T-cell (primary cell): Measurements from ENCODE around the gene TMEM185A. TPM values are rescaled to one million over a fixed set of nuclear protein-coding genes. Genes with fewer than 3 reads are reported as not detected.
"Not testable (repeated sequence)": the region's sequence is repeated elsewhere in the genome, so short reads cannot be mapped to it uniquely, and the experiment has no call there.

Experiments
- ATAC-seq, 4 experiments: fragments of 200-7000 bp in 3 of 4; fragments of 150-1000 bp in 1 of 4; cut with Tn5 transposase; replicated peaks in 1 of 4; 1 replicate in 3 of 4; 2 replicates in 1 of 4; pipeline ENCODE4 v1.10.0; 2021; ENCODE audit warnings: moderate library complexity in 3 of 4, mild to moderate bottlenecking in 2 of 4, moderate number of reproducible peaks in 1 of 4
- CTCF ChIA-PET, 2 donors: fragments of 300-600 bp; sonication (Branson Sonifier 250); formaldehyde crosslinking; loops; one replicate each; lab custom pipeline; 2022; ENCODE audit warnings: antibody characterized with exemption in 2 of 2; lab: Charles Lee
- POLR2A ChIA-PET, 2 donors: fragments of 300-600 bp; sonication (Branson Sonifier 250); formaldehyde crosslinking; loops; one replicate each; lab custom pipeline; 2022; ENCODE audit warnings: antibody characterized with exemption in 2 of 2; lab: Charles Lee
- DNase-seq, 35 experiments: peaks; one replicate each; pipeline versions ENCODE4 v3.0.0 to v3.0.0-alpha.2; 2013 to 2023
- H3K27ac ChIP-seq: one replicate; pipeline ENCODE4 v1.5.1; 2013; ENCODE audit warnings: low read length
- H3K27me3 ChIP-seq, 2 experiments: replicated peaks in 1 of 2; 1 replicate in 1 of 2; 2 replicates in 1 of 2; pipeline versions ENCODE4 v1.6.1 to v1.7.0; 2013; ENCODE audit warnings: low read length in 1 of 2, mixed read lengths in 1 of 2; ENCODE audit not compliant: control insufficient read depth in 2 of 2, insufficient read depth in 2 of 2; ENCODE audit errors: extremely low read depth in 1 of 2
- H3K36me3 ChIP-seq, 2 donors: 1 replicate in 1 of 2; 2 replicates in 1 of 2; pipeline versions ENCODE4 v1.6.1 to v1.7.0; 2013; ENCODE audit warnings: low read length in 1 of 2; ENCODE audit not compliant: control insufficient read depth in 2 of 2, insufficient read depth in 1 of 2; ENCODE audit errors: extremely low read depth in 1 of 2
- H3K4me1 ChIP-seq, 2 experiments: 1 replicate in 1 of 2; 2 replicates in 1 of 2; pipeline versions ENCODE4 v1.6.1 to v1.7.0; 2013; ENCODE audit warnings: low read length in 2 of 2, mixed read lengths in 1 of 2; ENCODE audit not compliant: insufficient read depth in 2 of 2, control insufficient read depth in 1 of 2; ENCODE audit errors: extremely low read depth in 1 of 2
- H3K4me3 ChIP-seq, 2 donors: 1 replicate in 1 of 2; 2 replicates in 1 of 2; pipeline versions ENCODE4 v1.5.1 to v1.7.0; 2013; ENCODE audit warnings: mild to moderate bottlenecking in 2 of 2, low read length in 1 of 2, moderate library complexity in 1 of 2; ENCODE audit not compliant: control insufficient read depth in 1 of 2; ENCODE audit errors: extremely low read depth in 1 of 2
- H3K9me3 ChIP-seq: 2 replicates; pipeline ENCODE4 v1.7.0; 2013
- H3K27ac Mint-ChIP-seq, 2 donors: one replicate each; pipeline ENCODE4 v1.8.0; 2020 to 2021; ENCODE audit warnings: mild to moderate bottlenecking in 2 of 2, mixed read lengths in 2 of 2
- H3K27me3 Mint-ChIP-seq, 2 donors: one replicate each; pipeline ENCODE4 v1.8.0; 2021 to 2022; ENCODE audit warnings: mixed read lengths in 2 of 2
- H3K36me3 Mint-ChIP-seq: one replicate; pipeline ENCODE4 v1.8.0; 2021; ENCODE audit warnings: mixed read lengths
- H3K4me1 Mint-ChIP-seq, 3 donors: one replicate each; pipeline ENCODE4 v1.8.0; 2020 to 2022; ENCODE audit warnings: mixed read lengths in 3 of 3, mild to moderate bottlenecking in 1 of 3
- H3K4me3 Mint-ChIP-seq, 3 donors: one replicate each; pipeline ENCODE4 v1.8.0; 2020 to 2022; ENCODE audit warnings: mild to moderate bottlenecking in 3 of 3, mixed read lengths in 3 of 3, moderate library complexity in 3 of 3
- H3K9me3 Mint-ChIP-seq, 3 donors: one replicate each; pipeline ENCODE4 v1.8.0; 2020 to 2022; ENCODE audit warnings: mixed read lengths in 3 of 3
- WGBS: methylation state at CpG from one replicate; pipeline ENCODE4 v1.1.5; 2013; ENCODE audit warnings: missing lambda C conversion rate; ENCODE audit not compliant: insufficient coverage; 5-methylcytosine and 5-hydroxymethylcytosine counted together
- total RNA-seq, 35 experiments: library from RNA in 6 of 35; stranded (reverse) in 6 of 35; fragments of 120-200 nt in 1 of 35; gene quantifications; one replicate each; pipeline versions ENCODE4 v1.2.1 to v1.2.4 and lab custom pipeline; 2013 to 2026

Gene TMEM185A
- total RNA-seq, 5 donors from 2014 or later (not counting 1 experiment from before 2014, with no cell fraction given): 13.8 to 26.5 (median 25.6) TPM

DNA sequence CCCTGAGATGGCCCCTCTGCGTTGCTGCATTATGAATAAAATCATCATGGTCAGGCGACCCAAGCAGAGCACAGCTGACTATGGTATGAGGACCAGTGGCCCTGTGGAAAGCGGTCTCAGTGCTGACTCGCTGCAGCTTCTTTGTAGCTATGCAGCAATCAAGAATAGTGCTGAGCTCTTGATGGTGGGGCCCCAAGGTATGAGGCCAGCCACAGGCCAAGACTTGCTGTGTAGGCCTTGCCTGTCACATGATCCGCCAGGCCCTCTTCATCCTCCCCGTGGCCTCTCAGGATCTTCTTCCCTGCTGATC lies 79.7 kb downstream of the TMEM185A start:
- H3K27ac ChIP-seq, DNase-seq, ATAC-seq, H3K9me3 ChIP-seq, H3K4me1 Mint-ChIP-seq, H3K4me1 ChIP-seq, H3K27me3 ChIP-seq, H3K9me3 Mint-ChIP-seq, H3K4me3 ChIP-seq, H3K4me3 Mint-ChIP-seq, POLR2A ChIA-PET, H3K36me3 ChIP-seq, H3K27me3 Mint-ChIP-seq, CTCF ChIA-PET, H3K36me3 Mint-ChIP-seq, H3K27ac Mint-ChIP-seq: not testable (repeated sequence)
- no CpG with 5 or more reads among the region's 6 CpGs for WGBS

GRCh38 chrX:149551245-149551938 lies 80.2 kb downstream of the TMEM185A start:
- CTCF ChIA-PET, H3K4me3 ChIP-seq, H3K9me3 ChIP-seq, H3K36me3 Mint-ChIP-seq, H3K4me1 Mint-ChIP-seq, H3K4me1 ChIP-seq, H3K36me3 ChIP-seq, POLR2A ChIA-PET, H3K27ac Mint-ChIP-seq, H3K27me3 ChIP-seq, H3K9me3 Mint-ChIP-seq, ATAC-seq, H3K4me3 Mint-ChIP-seq, DNase-seq, H3K27me3 Mint-ChIP-seq, H3K27ac ChIP-seq: not testable (repeated sequence)
- no CpG with 5 or more reads among the region's 4 CpGs for WGBS

DNA sequence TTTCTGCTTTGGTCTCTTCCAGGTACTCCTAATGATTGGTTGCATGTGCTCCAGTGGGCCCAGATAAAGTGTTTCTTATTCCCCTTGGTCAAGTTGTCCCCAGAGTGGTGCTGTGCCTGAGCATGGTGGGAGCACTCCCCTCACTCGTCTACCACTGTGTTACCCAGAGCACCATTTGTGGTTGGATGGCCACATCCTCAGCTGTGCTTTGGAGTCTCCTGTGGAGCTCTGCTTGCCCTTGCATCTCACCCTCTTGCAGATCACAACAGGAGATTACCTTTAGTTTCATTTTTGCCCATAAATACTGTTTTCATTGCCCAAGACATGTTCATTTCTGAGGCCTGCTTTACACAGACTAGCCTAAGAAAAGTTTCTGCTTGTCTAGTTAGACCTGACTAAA lies 81.1 kb downstream of the TMEM185A start:
- H3K36me3 ChIP-seq, DNase-seq, CTCF ChIA-PET, H3K4me1 Mint-ChIP-seq, H3K4me3 Mint-ChIP-seq, H3K36me3 Mint-ChIP-seq, POLR2A ChIA-PET, H3K27me3 ChIP-seq, H3K9me3 Mint-ChIP-seq, H3K4me3 ChIP-seq, H3K27ac ChIP-seq, H3K4me1 ChIP-seq, H3K27me3 Mint-ChIP-seq, H3K9me3 ChIP-seq, H3K27ac Mint-ChIP-seq: not testable (repeated sequence)
- whole genome bisulfite sequencing: no CpG with 5 or more reads among the region's 1 CpG
- ATAC-seq: peak in 2 of 4 experiments; percentile 27 to 52

- CTCF ChIA-PET, H3K4me1 Mint-ChIP-seq, H3K27ac ChIP-seq, H3K4me3 Mint-ChIP-seq, H3K9me3 ChIP-seq, H3K27ac Mint-ChIP-seq, H3K36me3 Mint-ChIP-seq, POLR2A ChIA-PET, H3K36me3 ChIP-seq, H3K27me3 Mint-ChIP-seq, H3K9me3 Mint-ChIP-seq, DNase-seq, H3K4me3 ChIP-seq, H3K4me1 ChIP-seq, ATAC-seq, H3K27me3 ChIP-seq: not testable (repeated sequence)
- WGBS: no CpG with 5 or more reads among the region's 6 CpGs
Observed at GRCh38 chrX:149549701-149550100, 81.9 kb downstream of the TMEM185A start, which contains the start of gene HSFX3. Gene HSFX3, minus strand, starts transcription at chrX:149549924. Its CDS starts 72 bp downstream, at chrX:149549852.

DNA sequence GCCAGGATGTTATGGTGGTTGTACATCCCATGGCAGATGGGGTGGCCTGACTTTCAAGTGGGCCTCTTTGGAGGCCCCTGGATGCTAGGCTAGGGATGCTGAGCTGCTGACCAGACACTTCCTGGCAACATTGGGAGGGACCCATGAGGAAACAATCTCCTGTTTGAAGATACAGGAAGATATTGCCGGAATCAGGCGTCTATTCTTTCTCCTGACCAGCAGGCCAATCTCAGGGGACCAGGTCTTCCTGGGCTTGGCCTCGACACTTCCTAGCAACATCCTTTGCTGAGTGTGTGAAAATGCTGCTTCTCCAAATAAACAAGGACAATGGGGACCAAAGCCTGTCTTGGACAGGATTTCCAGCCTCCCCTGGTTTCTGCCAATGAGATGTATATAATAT lies 83.8 kb downstream of the TMEM185A start:
- WGBS: no CpG with 5 or more reads among the region's 3 CpGs
- H3K27ac ChIP-seq, POLR2A ChIA-PET, H3K4me3 ChIP-seq, ATAC-seq, H3K36me3 Mint-ChIP-seq, H3K36me3 ChIP-seq, H3K4me3 Mint-ChIP-seq, H3K9me3 Mint-ChIP-seq, DNase-seq, H3K4me1 ChIP-seq, H3K4me1 Mint-ChIP-seq, H3K27me3 ChIP-seq, H3K27me3 Mint-ChIP-seq, H3K9me3 ChIP-seq, H3K27ac Mint-ChIP-seq, CTCF ChIA-PET: not testable (repeated sequence)

DNA sequence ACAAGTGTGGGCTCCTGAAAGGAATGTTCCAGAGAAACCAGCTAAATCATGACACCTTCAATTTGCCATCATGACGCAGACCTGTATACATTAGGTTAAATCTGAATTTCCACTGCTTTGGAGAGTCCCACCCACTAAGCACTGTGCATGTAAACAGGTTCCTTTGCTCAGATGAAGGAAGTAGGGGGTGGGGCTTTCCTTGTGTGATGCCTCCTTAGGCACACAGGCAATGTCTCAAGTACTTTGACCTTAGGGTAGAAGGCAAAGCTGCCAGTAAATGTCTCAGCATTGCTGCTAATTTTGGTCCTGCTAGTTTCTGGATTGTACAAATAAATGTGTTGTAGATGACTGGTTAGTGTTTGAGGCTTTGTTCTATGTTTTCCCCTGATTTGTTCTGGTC lies 84.6 kb downstream of the TMEM185A start:
- CTCF ChIA-PET, H3K27me3 ChIP-seq, H3K4me3 ChIP-seq, H3K27me3 Mint-ChIP-seq, H3K9me3 ChIP-seq, H3K36me3 ChIP-seq, H3K27ac Mint-ChIP-seq, POLR2A ChIA-PET, H3K4me1 ChIP-seq, H3K27ac ChIP-seq, H3K4me3 Mint-ChIP-seq, DNase-seq, H3K9me3 Mint-ChIP-seq, H3K4me1 Mint-ChIP-seq, H3K36me3 Mint-ChIP-seq: not testable (repeated sequence)
- WGBS: no CpG with 5 or more reads among the region's 1 CpG
- peak in 1 of 4 experiments; percentile 43 for ATAC-seq
